Heart left ventricle (tissue), 13 donors: Measurements from ENCODE around the gene STXBP2.
"Not testable (repeated sequence)": the region's sequence is repeated elsewhere in the genome, so short reads cannot be mapped to it uniquely, and the experiment has no call there.

ENCODE experiments used
- CTCF ChIP-seq, 12 donors: fragments of 200-600 bp; sonication (generic) in 4 of 12; IDR thresholded peaks; one replicate each; pipeline versions ENCODE4 v1.5.0 to v1.8.0; 2018 to 2022; ENCODE audit warnings: antibody characterized with exemption in 12 of 12, mild to moderate bottlenecking in 5 of 12
- POLR2A ChIP-seq, 2 donors: fragments of 450-650 bp; IDR thresholded peaks; one replicate each; pipeline ENCODE4 v1.6.1; 2017; ENCODE audit warnings: antibody characterized with exemption in 2 of 2, mild to moderate bottlenecking in 2 of 2, moderate library complexity in 2 of 2
- donor health status: ischemic (EF 13 %, LVEDD 7.1; RV severe dilation, severe dysfunction).
- donor health status: DM: no; HTN: yes; CAD: no.
- donor health status: DM: no; HTN: no; CAD: no.
- donor health status: ischemic (EF 25% LVEDD 6.9; RV normal size, moderate dysfunction).
- donor health status: ischemic (EF 25% LVEDD 5.7; RV mildly dilated, moderate dysfunction).
- donor health status: ischemic (EF 35%, LVEDD 5.7; RV mildly dilated, moderate dysfunction).
- donor health status: nonischemic (EF 11% LVEDD 7.7; RV severe dilation, severe dysfunction).
- donor health status: DM: yes; HTN: yes; CAD: no.
- donor health status: PGD.
- donor health status: ischemic (EF 29% LVEDD 5.4; RV normal size, mild dysfunction).
- donor health status: nonischemic (EF 23%, LVEDD 6.1; RV moderate dilation, normal function).

GRCh38 chr19:7643629-7644549, 7.0 kb downstream of the STXBP2 start:
- TF ChIP-seq CTCF, POLR2A (IDR thresholded peaks at IDR 0.05): not testable (repeated sequence)
